GM19463 (cell line): ENCODE measurements around the gene ARL5C.
"Not testable (repeated sequence)": the region's sequence is repeated elsewhere in the genome, so short reads cannot be mapped to it uniquely, and the experiment has no call there.

Experiments used
- ATAC-seq: cut with Tn5 transposase; IDR thresholded peaks from one replicate; pipeline ENCODE4 v1.9.1; 2021; ENCODE audit warnings: mild to moderate bottlenecking, moderate library complexity; ENCODE audit not compliant: unreplicated experiment

The ARL5C gene

GRCh38 chr17:39143552-39144093, 22.3 kb downstream of the ARL5C start:
- ATAC-seq = no peak

GRCh38 chr17:39141915-39142664, 23.9 kb downstream of the ARL5C start:
- no peak for ATAC-seq

GRCh38 chr17:39141294-39141693, 24.7 kb downstream of the ARL5C start:
- no peak for ATAC-seq

- ATAC-seq = no peak
Measured at GRCh38 chr17:39139561-39139960, 26.4 kb downstream of the ARL5C start.

- ATAC-seq = no peak
Measured at GRCh38 chr17:39139161-39139511, 26.8 kb downstream of the ARL5C start.

GRCh38 chr17:39138431-39139160, 27.4 kb downstream of the ARL5C start:
- no peak for ATAC-seq

- no peak for ATAC-seq
Measured at GRCh38 chr17:39134878-39135277, 31.1 kb downstream of the ARL5C start.

GRCh38 chr17:39132192-39132610, 33.8 kb downstream of the ARL5C start:
- ATAC-seq = no peak

- no peak for ATAC-seq
Measured at GRCh38 chr17:39131616-39132015, 34.3 kb downstream of the ARL5C start.

- no peak for ATAC-seq
Measured at GRCh38 chr17:39130205-39130604, 35.8 kb downstream of the ARL5C start.

GRCh38 chr17:39129544-39129943, 36.4 kb downstream of the ARL5C start:
- not testable (repeated sequence) for ATAC-seq

- ATAC-seq = no peak
Measured at GRCh38 chr17:39126436-39126835, 39.5 kb downstream of the ARL5C start.

- ATAC-seq = no peak
Measured at GRCh38 chr17:39125143-39125875, 40.7 kb downstream of the ARL5C start.

GRCh38 chr17:39123627-39124026, 42.3 kb downstream of the ARL5C start:
- no peak for ATAC-seq

- ATAC-seq = no peak
Measured at GRCh38 chr17:39122991-39123390, 43.0 kb downstream of the ARL5C start.

GRCh38 chr17:39121919-39122318, 44.0 kb downstream of the ARL5C start:
- not testable (repeated sequence) for ATAC-seq

GRCh38 chr17:39118674-39119419, 47.1 kb downstream of the ARL5C start:
- ATAC-seq = peak; percentile 57

GRCh38 chr17:39116224-39116623, 49.7 kb downstream of the ARL5C start:
- ATAC-seq = no peak

GRCh38 chr17:39115135-39115534, 50.8 kb downstream of the ARL5C start:
- ATAC-seq = no peak

GRCh38 chr17:39114723-39115122, 51.2 kb downstream of the ARL5C start:
- no peak for ATAC-seq

- ATAC-seq = no peak
Measured at GRCh38 chr17:39113871-39114270, 52.1 kb downstream of the ARL5C start.
